UCSD-AML1 (cell line): ENCODE data around the gene GRIN2A.

Experiments used
- DNase-seq: peaks from one replicate; lab custom pipeline; 2025; ENCODE audit not compliant: unreplicated experiment; lab: John Stamatoyannopoulos, UW

GRIN2A gene

DNA sequence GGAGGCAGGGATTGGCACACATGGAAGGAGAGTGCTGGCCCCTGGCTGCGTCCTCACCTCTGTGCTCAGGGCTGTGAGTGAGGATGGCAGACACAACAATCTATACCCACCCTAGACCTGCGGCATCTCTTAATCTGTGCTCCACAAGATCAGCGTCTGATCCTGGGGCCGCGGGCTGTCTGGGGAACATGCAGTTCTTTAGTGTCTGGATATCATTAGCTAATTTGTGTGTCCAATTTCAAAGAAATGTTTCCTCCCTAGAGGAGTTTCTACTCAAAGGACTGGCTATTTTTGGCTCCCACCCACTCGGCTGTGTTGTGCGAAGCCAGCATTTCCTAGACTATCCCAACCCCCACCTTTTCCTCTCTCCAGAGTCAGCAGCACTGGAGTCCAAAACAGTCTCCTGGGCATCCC is 93.8 kb downstream of the GRIN2A start:
- DNase-seq: no peak

DNA sequence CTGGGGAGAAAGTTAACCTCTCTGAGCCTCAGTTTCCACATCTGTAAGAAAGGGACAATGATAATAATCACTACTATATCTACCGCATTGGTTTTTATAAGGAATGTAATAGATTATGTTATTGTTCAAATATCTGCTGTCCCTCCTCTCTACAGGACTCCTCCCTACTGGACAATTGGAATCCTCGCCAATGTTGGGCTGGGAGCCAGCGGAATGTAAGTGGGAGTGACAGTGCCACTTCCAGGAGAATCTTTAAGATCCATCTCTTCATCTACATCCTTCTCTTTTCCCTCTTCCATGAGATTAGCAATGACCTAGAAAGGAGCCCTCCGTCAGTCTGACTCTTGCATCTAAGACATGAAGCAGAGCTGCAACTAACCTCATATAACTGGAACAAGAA is 95.1 kb downstream of the GRIN2A start:
- DNase-seq: no peak

DNA sequence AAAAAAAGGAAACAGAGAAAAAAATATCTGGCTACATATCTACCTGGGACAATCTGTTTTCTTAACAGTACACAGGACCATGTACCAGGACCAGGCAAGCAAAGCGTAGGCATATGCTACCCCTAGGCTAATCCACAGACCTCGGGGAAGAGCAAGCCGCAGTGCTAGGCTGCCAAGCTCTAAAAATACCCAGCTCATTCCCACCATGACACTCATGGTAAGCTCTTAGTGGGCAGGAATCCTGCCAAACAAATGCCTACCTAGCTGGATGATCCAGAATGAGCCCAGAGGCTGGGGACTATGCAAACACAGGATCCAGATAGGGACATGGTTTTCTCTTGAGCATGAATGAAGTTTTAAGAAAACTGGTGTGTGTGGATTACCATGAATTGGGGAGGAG is 95.6 kb downstream of the GRIN2A start:
- DNase-seq: no peak

DNA sequence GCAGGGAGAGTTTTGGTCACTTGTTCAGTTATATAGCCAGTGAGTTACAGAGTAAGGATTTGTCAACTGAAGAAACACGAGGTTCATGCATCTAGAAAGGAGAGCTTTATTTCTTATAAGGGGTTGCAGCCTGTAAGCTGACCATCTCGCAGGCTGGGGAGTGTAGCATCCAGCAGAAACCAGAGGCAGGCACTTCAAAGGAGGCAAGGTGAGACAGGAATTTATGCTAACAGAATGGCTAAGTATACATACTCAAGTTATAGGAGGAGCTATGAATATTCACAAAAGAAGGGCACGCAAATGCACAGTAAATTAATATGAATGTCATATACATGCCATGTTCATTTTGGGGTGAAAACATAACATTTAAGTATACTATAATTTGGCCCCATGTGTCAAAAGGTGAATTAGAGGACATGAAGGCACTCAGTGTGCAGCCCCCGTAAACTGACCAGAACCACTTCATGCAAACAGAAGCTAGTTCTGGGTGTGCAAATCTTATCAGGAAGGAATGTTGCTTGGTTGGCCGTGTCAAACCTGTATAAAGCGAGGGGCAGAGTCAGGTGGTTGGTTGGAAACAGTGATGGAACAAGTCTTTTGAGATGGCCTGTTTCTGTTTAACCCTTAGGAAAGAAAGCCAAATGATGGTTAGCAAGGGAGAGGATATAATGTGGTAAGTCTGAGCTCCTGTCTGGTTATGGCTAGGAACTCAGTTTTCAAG is 97.0 kb downstream of the GRIN2A start:
- DNase-seq: no peak

DNA sequence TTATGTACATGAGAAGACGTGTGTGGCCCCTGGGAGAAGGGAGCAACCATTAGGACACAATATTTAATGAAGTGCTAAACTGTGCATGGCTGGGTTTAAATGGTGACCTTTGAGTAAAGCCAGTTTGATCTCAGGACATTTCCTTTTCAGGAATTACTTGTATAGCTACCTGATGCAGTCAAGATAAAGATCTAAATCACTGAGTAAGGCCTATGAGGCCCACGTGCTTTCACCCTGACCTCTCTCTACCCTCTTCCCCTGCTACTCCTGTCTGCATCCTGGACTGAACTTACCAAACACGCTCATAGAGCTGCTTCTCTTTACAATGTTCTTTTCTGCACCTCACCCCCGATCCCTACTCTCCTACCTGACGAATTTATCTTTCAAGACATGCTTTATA is 98.9 kb downstream of the GRIN2A start:
- no peak for DNase-seq

- no peak for DNase-seq
Measured at GRCh38 chr16:10081201-10081940, 100.9 kb downstream of the GRIN2A start.

- DNase-seq: peak; percentile 16
Measured at GRCh38 chr16:10080051-10080772, 102.0 kb downstream of the GRIN2A start.

GRCh38 chr16:10078541-10078949 is 103.7 kb downstream of the GRIN2A start:
- DNase-seq: no peak

GRCh38 chr16:10077861-10078260 is 104.4 kb downstream of the GRIN2A start:
- no peak for DNase-seq

DNA sequence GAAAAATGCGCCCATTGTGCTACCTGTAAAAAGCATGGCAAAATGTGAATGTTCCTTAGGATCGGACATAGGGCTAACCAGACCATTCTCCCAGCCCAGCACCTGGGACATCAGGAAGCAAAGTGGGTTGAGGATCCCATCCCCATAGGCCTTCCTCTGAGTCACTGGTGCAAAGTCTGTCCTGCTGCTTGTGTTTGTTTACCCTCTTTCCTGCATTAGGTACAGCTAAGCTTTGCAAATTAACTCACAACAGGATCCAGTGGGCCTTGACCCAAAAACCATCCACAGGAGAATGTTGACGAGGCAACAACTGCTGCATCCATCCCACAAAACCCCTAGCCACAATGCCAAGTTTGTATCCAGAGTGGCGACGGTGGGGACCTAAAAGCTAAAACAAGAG is 106.2 kb downstream of the GRIN2A start:
- no peak for DNase-seq

DNA sequence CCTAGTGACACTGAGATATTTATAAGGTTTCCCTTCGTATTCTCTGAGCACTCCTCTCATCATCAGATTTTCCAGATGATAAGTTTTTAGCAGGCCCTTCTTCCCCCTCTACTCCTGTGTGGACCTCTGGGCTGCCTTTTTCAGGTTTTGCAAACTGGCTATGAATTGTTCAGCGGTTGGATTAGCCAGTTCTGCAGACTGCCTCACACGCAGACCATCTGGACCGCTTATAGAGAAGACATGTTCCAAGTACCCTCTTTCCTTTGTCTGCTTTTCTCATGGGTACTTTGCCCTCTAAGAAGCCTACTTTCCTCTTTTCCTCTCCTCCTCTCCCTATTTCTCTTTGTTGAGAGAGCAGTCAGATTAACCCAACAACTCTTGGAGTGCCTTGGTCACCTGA is 111.6 kb downstream of the GRIN2A start:
- DNase-seq: no peak

GRCh38 chr16:10069374-10069773 is 112.9 kb downstream of the GRIN2A start:
- DNase-seq: no peak

DNA sequence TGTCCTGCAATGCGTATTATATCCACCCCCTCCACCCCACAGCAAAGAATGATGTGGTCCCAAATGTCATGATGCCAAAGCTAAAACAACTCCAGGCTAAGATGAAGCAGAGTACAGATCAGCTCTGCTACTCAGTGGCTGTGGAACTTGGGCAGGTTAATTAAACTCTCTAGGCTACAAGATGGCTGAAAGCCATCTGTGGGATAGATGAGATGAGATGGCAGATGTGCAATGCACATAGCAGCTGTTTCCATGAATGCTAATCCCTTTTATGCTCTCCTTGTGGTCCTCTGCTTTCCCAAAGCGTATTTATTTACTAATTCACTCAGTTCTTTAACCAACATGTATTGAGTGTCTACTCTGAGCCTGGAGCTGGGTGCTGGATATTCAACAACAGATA is 114.4 kb downstream of the GRIN2A start:
- no peak for DNase-seq

DNA sequence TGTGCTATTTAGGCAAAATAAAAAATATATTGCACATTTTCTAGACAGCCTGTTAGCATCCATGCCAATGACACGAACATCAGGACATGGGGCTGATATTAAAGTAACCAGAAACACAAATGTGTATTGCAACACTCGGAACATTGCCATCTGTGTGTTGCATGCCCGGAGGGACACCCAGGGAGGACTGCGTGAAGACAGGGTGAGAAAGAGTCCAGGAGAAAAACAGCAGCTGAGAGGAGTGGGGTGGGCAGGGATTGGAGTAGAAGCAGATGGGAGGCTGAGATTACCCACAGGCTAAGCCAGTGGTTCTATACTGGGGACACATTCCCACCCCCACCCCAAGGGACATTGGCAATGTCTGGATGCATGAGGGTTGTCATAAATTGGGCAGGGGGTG is 114.8 kb downstream of the GRIN2A start:
- no peak for DNase-seq

- no peak for DNase-seq
Measured at GRCh38 chr16:10065019-10065418, 117.2 kb downstream of the GRIN2A start.

GRCh38 chr16:10048850-10049249 is 133.4 kb downstream of the GRIN2A start:
- no peak for DNase-seq

- DNase-seq: no peak
Measured at GRCh38 chr16:10045947-10046346, 136.3 kb downstream of the GRIN2A start.

GRCh38 chr16:10045291-10045775 is 136.9 kb downstream of the GRIN2A start:
- no peak for DNase-seq

DNA sequence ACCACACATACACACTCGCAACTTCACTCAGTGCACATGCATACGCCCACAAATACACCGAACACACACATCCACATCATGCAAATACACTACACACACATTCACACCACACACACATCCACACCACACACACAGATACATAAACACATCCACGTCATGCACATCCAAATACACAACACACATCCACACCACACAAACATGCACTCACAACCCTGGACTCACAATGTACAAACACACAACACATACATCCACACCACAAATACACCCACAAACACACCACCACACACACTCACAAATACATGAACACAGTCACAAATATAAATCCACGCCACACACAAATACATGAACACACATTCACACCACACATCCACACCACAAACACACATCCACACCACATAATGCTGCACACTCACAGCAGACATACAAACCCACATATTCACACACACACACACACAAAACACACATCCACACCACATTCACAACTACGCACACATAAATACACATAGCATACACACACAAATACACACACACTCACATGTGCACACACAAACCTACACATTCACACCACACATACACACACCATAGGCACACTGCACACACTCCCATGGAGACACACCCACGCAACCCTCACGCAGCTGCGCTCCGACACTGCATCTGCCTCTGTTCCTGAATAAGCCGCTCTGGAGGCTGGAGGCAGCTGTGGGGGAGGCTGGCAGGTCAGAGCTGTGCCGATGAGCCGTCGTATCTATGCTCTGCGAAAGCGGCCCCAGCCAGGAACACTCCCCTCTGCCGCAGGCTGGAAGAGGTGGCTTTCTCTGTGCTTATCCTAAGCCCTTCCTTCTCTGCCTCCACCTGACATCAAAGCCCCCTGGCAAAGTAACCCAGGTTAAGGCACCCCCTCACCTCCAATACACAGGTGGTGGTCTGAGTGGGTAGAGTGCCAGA is 141.8 kb downstream of the GRIN2A start:
- no peak for DNase-seq

- DNase-seq: no peak
Measured at GRCh38 chr16:10039220-10040096, 142.8 kb downstream of the GRIN2A start.
